Measurements from ENCODE around the gene RAP1A. TPM values are rescaled to one million over a fixed set of nuclear protein-coding genes. Genes with fewer than 3 reads are reported as not detected.

RAP1A gene
- total and polyA plus RNA-seq, 2 donors (not counting 3 experiments of a cell fraction or from before 2014, with no cell fraction given), result 17.8 to 56.4 TPM

DNA sequence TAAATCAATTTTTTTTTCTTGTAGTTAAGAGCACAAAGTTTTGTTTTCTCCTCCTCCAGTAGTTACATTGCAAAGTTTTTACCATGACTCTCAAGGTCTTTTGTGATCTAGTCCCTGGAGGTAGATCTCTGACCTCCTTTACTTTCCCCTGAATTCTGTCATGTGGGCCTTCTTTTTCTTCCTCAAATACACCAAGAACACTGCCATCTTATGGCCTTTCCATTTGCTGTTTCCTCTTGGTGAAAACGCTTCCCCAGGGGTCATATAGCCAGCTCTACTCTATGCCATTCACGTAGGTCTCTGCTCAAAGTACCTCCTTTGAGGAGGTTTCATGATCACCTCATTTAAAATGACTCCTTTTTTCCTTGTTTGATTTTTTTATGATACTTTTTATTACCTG is 138.8 kb downstream of the RAP1A start:
- dilution Hi-C loops (cut with MboI; ENCODE audit: extremely low pct_ligation_motif_present, low sequenced_read_pairs) (no loop called here), intact Hi-C loops (cut with micrococcal nuclease) (no loop called here)
- no peaks in the 10 kb centered on the region for H4K20me1 ChIP-seq (replicated peaks; ENCODE audit: control insufficient read depth, extremely low read depth, insufficient read depth, low read length)
- no peak overlapping the region for H3K4me2 ChIP-seq (ENCODE audit: insufficient read depth, low read length)
- peaks cover 47% of the 10 kb centered on the region for H3K4me1 ChIP-seq (ENCODE audit: control insufficient read depth, extremely low read depth, insufficient read depth, low read length)
- H2AFZ ChIP-seq (ENCODE audit: low read depth, low read length), result no peak overlapping the region
- no peak overlapping the region for H3K27ac ChIP-seq (ENCODE audit: insufficient read depth, low read depth, low read length)
- ChIA-PET CTCF (interaction anchor here (1.0 kb wide), 1 partner anchor 44 kb away, joined by 8 read pairs; no protein-coding TSS in a partner anchor), POLR2A (no interaction called here)
- no peaks in the 10 kb centered on the region for H3K9me3 ChIP-seq (replicated peaks; ENCODE audit: control insufficient read depth, insufficient read depth, low read length)
- no peak for FAIRE-seq
- H3K79me2 ChIP-seq (ENCODE audit: control insufficient read depth, insufficient read depth, low read length), result peaks cover 38% of the 10 kb centered on the region
- no peaks in the 10 kb centered on the region for H3K9me1 ChIP-seq (replicated peaks; ENCODE audit: control insufficient read depth, extremely low read depth, insufficient read depth, low read length)
- H3K4me3 ChIP-seq (replicated peaks in 1 of 3; ENCODE audit: insufficient read depth in 1 of 3, low read depth in 1 of 3, low read length in 3 of 3), result no peak overlapping the region
- no peak overlapping the region for H3K9ac ChIP-seq (replicated peaks; ENCODE audit: extremely low read depth, insufficient read depth, low read length)
- no TSS peak for BruUV-seq (replicated peaks)
- H3K36me3 ChIP-seq (ENCODE audit: control insufficient read depth in 2 of 2, extremely low read depth in 1 of 2, insufficient read depth in 2 of 2, low read length in 2 of 2), result peaks cover 2 to 10% of the 10 kb centered on the region in 2 experiments
- TF ChIP-seq POLR2AphosphoS5 (IDR thresholded peaks at IDR 0.05; ENCODE audit: insufficient read depth, low read depth, low read length), result no peak
- TF ChIP-seq POLR2A (IDR thresholded peaks at IDR 0.05; ENCODE audit: low read depth, low read length), result no peak
- TF ChIP-seq EZH2 (IDR thresholded peaks at IDR 0.05; ENCODE audit: borderline replicate concordance, low read depth, low read length, severe bottlenecking), result no peak
- TF ChIP-seq MYC (IDR thresholded peaks at IDR 0.05; ENCODE audit: low read depth, low read length), result no peak
- TF ChIP-seq GATA2 (IDR thresholded peaks at IDR 0.05; ENCODE audit: insufficient read depth, insufficient read length, low read depth, low read length), result no peak
- no peak for DNase-seq (ENCODE audit: low read depth, low spot score)
- H3K27me3 ChIP-seq (ENCODE audit: control insufficient read depth in 2 of 2, insufficient read depth in 2 of 2, low read length in 2 of 2), result no peaks in the 10 kb centered on the region

GRCh38 chr1:111761717-111762116 is 142.1 kb downstream of the RAP1A start:
- H4K20me1 ChIP-seq (replicated peaks; ENCODE audit: control insufficient read depth, extremely low read depth, insufficient read depth, low read length), result no peaks in the 10 kb centered on the region
- CTCF ChIA-PET, result interaction anchor here (1.2 to 2.7 kb wide), 4 partner anchors 41 to 280 kb away, joined by 3 to 26 read pairs (median 12); no protein-coding TSS in a partner anchor
- peaks cover 41% of the 10 kb centered on the region for H3K79me2 ChIP-seq (ENCODE audit: control insufficient read depth, insufficient read depth, low read length)
- no peaks in the 10 kb centered on the region for H3K27me3 ChIP-seq (ENCODE audit: control insufficient read depth in 2 of 2, insufficient read depth in 2 of 2, low read length in 2 of 2)
- FAIRE-seq (no peak), DNase-seq (ENCODE audit: low read depth, low spot score) (no peak)
- H2AFZ ChIP-seq (ENCODE audit: low read depth, low read length), result no peak overlapping the region
- TF ChIP-seq, protein P1, sequence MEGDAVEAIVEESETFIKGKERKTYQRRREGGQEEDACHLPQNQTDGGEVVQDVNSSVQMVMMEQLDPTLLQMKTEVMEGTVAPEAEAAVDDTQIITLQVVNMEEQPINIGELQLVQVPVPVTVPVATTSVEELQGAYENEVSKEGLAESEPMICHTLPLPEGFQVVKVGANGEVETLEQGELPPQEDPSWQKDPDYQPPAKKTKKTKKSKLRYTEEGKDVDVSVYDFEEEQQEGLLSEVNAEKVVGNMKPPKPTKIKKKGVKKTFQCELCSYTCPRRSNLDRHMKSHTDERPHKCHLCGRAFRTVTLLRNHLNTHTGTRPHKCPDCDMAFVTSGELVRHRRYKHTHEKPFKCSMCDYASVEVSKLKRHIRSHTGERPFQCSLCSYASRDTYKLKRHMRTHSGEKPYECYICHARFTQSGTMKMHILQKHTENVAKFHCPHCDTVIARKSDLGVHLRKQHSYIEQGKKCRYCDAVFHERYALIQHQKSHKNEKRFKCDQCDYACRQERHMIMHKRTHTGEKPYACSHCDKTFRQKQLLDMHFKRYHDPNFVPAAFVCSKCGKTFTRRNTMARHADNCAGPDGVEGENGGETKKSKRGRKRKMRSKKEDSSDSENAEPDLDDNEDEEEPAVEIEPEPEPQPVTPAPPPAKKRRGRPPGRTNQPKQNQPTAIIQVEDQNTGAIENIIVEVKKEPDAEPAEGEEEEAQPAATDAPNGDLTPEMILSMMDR (IDR thresholded peaks at IDR 0.05; ENCODE audit: extremely low read depth in 1 of 2, insufficient read depth in 1 of 2, low read depth in 1 of 2, low read length in 2 of 2), result no peak
- TF ChIP-seq EZH2 (IDR thresholded peaks at IDR 0.05; ENCODE audit: borderline replicate concordance, low read depth, low read length, severe bottlenecking) (no peak), FOS (IDR thresholded peaks at IDR 0.05; ENCODE audit: borderline replicate concordance, insufficient read depth, low read length) (no peak), POLR2A (IDR thresholded peaks at IDR 0.05; ENCODE audit: low read depth, low read length) (no peak), GATA2 (IDR thresholded peaks at IDR 0.05; ENCODE audit: insufficient read depth, insufficient read length, low read depth, low read length) (no peak), MYC (IDR thresholded peaks at IDR 0.05; ENCODE audit: low read depth, low read length) (no peak), POLR2AphosphoS5 (IDR thresholded peaks at IDR 0.05; ENCODE audit: insufficient read depth, low read depth, low read length) (no peak), JUN (IDR thresholded peaks at IDR 0.05; ENCODE audit: borderline replicate concordance, insufficient read depth, insufficient read length, low read depth) (no peak)
- TF ChIP-seq, protein P2, sequence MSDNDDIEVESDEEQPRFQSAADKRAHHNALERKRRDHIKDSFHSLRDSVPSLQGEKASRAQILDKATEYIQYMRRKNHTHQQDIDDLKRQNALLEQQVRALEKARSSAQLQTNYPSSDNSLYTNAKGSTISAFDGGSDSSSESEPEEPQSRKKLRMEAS (IDR thresholded peaks at IDR 0.05; ENCODE audit: insufficient read depth, insufficient read length), result no peak
- no TSS peak for BruUV-seq (replicated peaks)
- no peaks in the 10 kb centered on the region for H3K9me3 ChIP-seq (replicated peaks; ENCODE audit: control insufficient read depth, insufficient read depth, low read length)
- no peak overlapping the region for H3K9ac ChIP-seq (replicated peaks; ENCODE audit: extremely low read depth, insufficient read depth, low read length)
- no peaks in the 10 kb centered on the region for H3K9me1 ChIP-seq (replicated peaks; ENCODE audit: control insufficient read depth, extremely low read depth, insufficient read depth, low read length)
- POLR2A ChIA-PET, result no interaction called here
- intact Hi-C loops (cut with micrococcal nuclease) (no loop called here), dilution Hi-C loops (cut with MboI; ENCODE audit: extremely low pct_ligation_motif_present, low sequenced_read_pairs) (no loop called here)
- peaks cover 33% of the 10 kb centered on the region for H3K4me1 ChIP-seq (ENCODE audit: control insufficient read depth, extremely low read depth, insufficient read depth, low read length)
- peak overlapping the region; percentile 67 for H3K4me2 ChIP-seq (ENCODE audit: insufficient read depth, low read length)
- H3K27ac ChIP-seq (ENCODE audit: insufficient read depth, low read depth, low read length), result no peak overlapping the region
- H3K4me3 ChIP-seq (replicated peaks in 1 of 3; ENCODE audit: insufficient read depth in 1 of 3, low read depth in 1 of 3, low read length in 3 of 3), result peak overlapping the region in 1 of 3 experiments; percentile 23
- H3K36me3 ChIP-seq (ENCODE audit: control insufficient read depth in 2 of 2, extremely low read depth in 1 of 2, insufficient read depth in 2 of 2, low read length in 2 of 2), result peaks cover 4 to 20% of the 10 kb centered on the region in 2 experiments
